HepG2 (cell line): ENCODE data around the gene ATP1A1. TPM values are rescaled to one million over a fixed set of nuclear protein-coding genes. Genes with fewer than 3 reads are reported as not detected.

Experiments used
- ATAC-seq: fragments of 200-7000 bp; cut with Tn5 transposase; 3 replicates; pipeline ENCODE4 v1.9.1; 2020; ENCODE audit warnings: mild to moderate bottlenecking, moderate library complexity
- BruUV-seq: library from RNA; stranded (reverse); fragments of 400-500 nt; replicated peaks from 2 replicates; lab custom pipeline; 2021; lab: Mats Ljungman, UMichigan
- CTCF ChIA-PET: fragments of 300-600 bp; formaldehyde crosslinking; extraction: SDS; loops from one replicate; lab custom pipeline; 2021; ENCODE audit warnings: low total read pairs, inconsistent platforms, low intra/inter-chr PET ratio; lab: Yijun Ruan, JAX
- POLR2A ChIA-PET: fragments of 350-600 bp; sonication (Branson Sonifier 250); formaldehyde crosslinking; loops from one replicate; lab custom pipeline; 2020; ENCODE audit warnings: antibody characterized with exemption, inconsistent platforms; lab: Yijun Ruan, JAX
- DNase-seq: peaks from one replicate; pipeline ENCODE4 v3.0.0-alpha.2; 2015; ENCODE audit warnings: low spot score
- FAIRE-seq: peaks from 3 replicates; lab custom pipeline; 2011; peaks lifted over from hg19 to GRCh38; lab: Jason Lieb, UNC
- H2AFZ ChIP-seq: one replicate; pipeline ENCODE4 v1.6.1; 2011; ENCODE audit warnings: low read length, inconsistent platforms
- H3K27ac ChIP-seq: fragments of 300-600 bp; 3 replicates; pipeline ENCODE4 v1.8.0; 2011; ENCODE audit warnings: mixed run types, mild to moderate bottlenecking, mixed read lengths, low read length, inconsistent platforms; ENCODE audit not compliant: insufficient read depth; ENCODE audit errors: extremely low read length
- H3K27me3 ChIP-seq, 2 experiments: fragments of 200-600 bp in 1 of 2; 2 replicates in 1 of 2; 3 replicates in 1 of 2; pipeline versions ENCODE4 v1.6.0 to v1.8.0; 2011; ENCODE audit warnings: low read length in 2 of 2, mild to moderate bottlenecking in 2 of 2, moderate library complexity in 2 of 2, inconsistent platforms in 1 of 2; ENCODE audit not compliant: insufficient read depth in 2 of 2, control insufficient read depth in 1 of 2
- H3K36me3 ChIP-seq, 2 experiments: fragments of 200-600 bp in 1 of 2; replicated peaks in 1 of 2; 2 replicates in 1 of 2; 3 replicates in 1 of 2; pipeline versions ENCODE4 v1.5.1 to v1.8.0; 2011; ENCODE audit warnings: low read length in 2 of 2, inconsistent platforms in 1 of 2; ENCODE audit not compliant: insufficient read depth in 2 of 2, control insufficient read depth in 1 of 2
- H3K4me1 ChIP-seq: 2 replicates; pipeline ENCODE4 v1.5.1; 2012; ENCODE audit warnings: low read length, inconsistent platforms; ENCODE audit not compliant: insufficient read depth
- H3K4me2 ChIP-seq: 2 replicates; pipeline ENCODE4 v1.6.0; 2011; ENCODE audit warnings: low read depth, low read length, inconsistent platforms
- H3K4me3 ChIP-seq, 3 experiments: fragments of 200-600 bp in 1 of 3; sonication (generic), shearing (Covaris generic) in 1 of 3; replicated peaks in 1 of 3; 2 replicates each; pipeline ENCODE4 v1.5.1; 2011 to 2016; ENCODE audit warnings: low read length in 3 of 3, inconsistent platforms in 2 of 3, low read depth in 2 of 3, mild to moderate bottlenecking in 2 of 3, control low read depth in 1 of 3, mixed read lengths in 1 of 3; ENCODE audit not compliant: insufficient read depth in 1 of 3
- H3K79me2 ChIP-seq: one replicate; pipeline ENCODE4 v1.6.1; 2011; ENCODE audit warnings: low read length, inconsistent platforms; ENCODE audit not compliant: insufficient read depth
- H3K9ac ChIP-seq: 2 replicates; pipeline ENCODE4 v1.6.0; 2011; ENCODE audit warnings: mild to moderate bottlenecking, low read depth, low read length, inconsistent platforms; ENCODE audit not compliant: insufficient read depth
- H3K9me3 ChIP-seq: 2 replicates; pipeline ENCODE4 v1.5.1; 2012; ENCODE audit warnings: mild to moderate bottlenecking, low read length
- H4K20me1 ChIP-seq: 2 replicates; pipeline ENCODE4 v1.6.0; 2011; ENCODE audit warnings: inconsistent platforms, mild to moderate bottlenecking, low read length, moderate library complexity; ENCODE audit not compliant: insufficient read depth
- EHMT2 ChIP-seq: fragments of 200-600 bp; sonication (generic); IDR thresholded peaks from 2 replicates; pipeline ENCODE4 v1.7.0; 2017; ENCODE audit warnings: antibody characterized with exemption, low read depth, low read length, borderline replicate concordance
- ERF ChIP-seq: IDR thresholded peaks from 2 replicates; pipeline ENCODE4 v1.6.1; 2018; ENCODE audit warnings: missing biosample characterization, missing genetic modification reagents
- IKZF4 ChIP-seq: sonication (generic); formaldehyde crosslinking; IDR thresholded peaks from 2 replicates; pipeline ENCODE4 v1.5.1; 2020; ENCODE audit warnings: borderline replicate concordance, mild to moderate bottlenecking, low read depth, missing genetic modification reagents; ENCODE audit errors: not compliant biosample characterization
- ISL2 ChIP-seq: sonication (generic); formaldehyde crosslinking; IDR thresholded peaks from 2 replicates; pipeline ENCODE4 v1.5.0; 2020; ENCODE audit warnings: missing genetic modification reagents
- KLF15 ChIP-seq: sonication (generic); formaldehyde crosslinking; IDR thresholded peaks from 2 replicates; pipeline ENCODE4 v1.8.1; 2023; ENCODE audit warnings: borderline replicate concordance, mild to moderate bottlenecking, inconsistent platforms, missing genetic modification reagents, mixed read lengths
- NCOA2 ChIP-seq: sonication (generic); formaldehyde crosslinking; IDR thresholded peaks from 2 replicates; pipeline ENCODE4 v1.8.0; 2022; ENCODE audit warnings: inconsistent platforms
- NFYC ChIP-seq: IDR thresholded peaks from 2 replicates; pipeline ENCODE4 v1.6.1; 2016; ENCODE audit warnings: missing genetic modification reagents, missing compliant biosample characterization
- ZNF562 ChIP-seq: sonication (generic); formaldehyde crosslinking; IDR thresholded peaks from 2 replicates; pipeline ENCODE4 v1.8.0; 2022; ENCODE audit warnings: missing genetic modification reagents, borderline replicate concordance
- ZNF7 ChIP-seq: IDR thresholded peaks from 2 replicates; pipeline ENCODE4 v1.6.1; 2016; ENCODE audit warnings: missing biosample characterization, missing genetic modification reagents
- ZNF879 ChIP-seq: sonication (generic); formaldehyde crosslinking; IDR thresholded peaks from 2 replicates; pipeline ENCODE4 v1.8.1; 2023; ENCODE audit warnings: missing genetic modification reagents
- WGBS: methylation state at CpG from one replicate; pipeline ENCODE4 v1.1.6; 2017; ENCODE audit warnings: low lambda C conversion rate; 5-methylcytosine and 5-hydroxymethylcytosine counted together
- in situ Hi-C: cut with HindIII; loops from 2 replicates; pipeline ENCODE4 v1.10.0; 2017; ENCODE audit warnings: low pct_unique_long_range_greater_than_20kb; ENCODE audit not compliant: extremely low pct_ligation_motif_present
- intact Hi-C: fragments of 100-400 bp; cut with micrococcal nuclease; formaldehyde crosslinking; loops from one replicate; pipeline ENCODE4 v1.10.0; 2022; ENCODE audit not compliant: unreplicated experiment
- polyA plus RNA-seq, 8 experiments: library from polyadenylated mRNA; depleted of rRNA in 3 of 8; stranded (reverse) in 7 of 8; unstranded in 1 of 8; fragments of >200 nt; fragmentation: Illumina TruSeq in 4 of 8; extraction: Trizol in 4 of 8; gene quantifications; 2 replicates each; pipeline versions ENCODE4 v1.2.1 to v1.2.3, GENCODE V29; 2011 to 2016; ENCODE audit warnings: low read depth in 4 of 8, missing spikeins in 1 of 8, mixed read lengths in 1 of 8; ENCODE audit not compliant: insufficient read depth in 1 of 8
- total RNA-seq, 5 experiments: library from RNA; depleted of rRNA; stranded (reverse); fragments of >200 nt; fragmentation: Illumina TruSeq; extraction: Trizol; gene quantifications; 2 replicates each; pipeline ENCODE4 v1.2.3, GENCODE V29; 2016; ENCODE audit warnings: low read depth in 1 of 5

The ATP1A1 gene
- total and polyA plus RNA-seq, 2 of the 13 experiments (the other 11 are each of a cell fraction or from before 2014, with no cell fraction given), result 280 to 705 TPM

GRCh38 chr1:116365857-116366256 is 7.2 kb upstream of the ATP1A1 start:
- no peak for ATAC-seq
- FAIRE-seq, result no peak
- no peak overlapping the region for H3K4me3 ChIP-seq
- ChIA-PET CTCF (no interaction called here), POLR2A (no interaction called here)
- peaks cover 35% of the 10 kb centered on the region for H3K4me1 ChIP-seq
- no peak for DNase-seq
- H3K4me2 ChIP-seq, result no peak overlapping the region
- no peak overlapping the region for H3K9ac ChIP-seq
- H2AFZ ChIP-seq, result no peak overlapping the region
- no peaks in the 10 kb centered on the region for H3K9me3 ChIP-seq
- intact Hi-C loops, result no loop called here
- no peaks in the 10 kb centered on the region for H3K79me2 ChIP-seq
- BruUV-seq, result no TSS peak
- in situ Hi-C loops, result no loop called here
- H3K36me3 ChIP-seq, result no peaks in the 10 kb centered on the region
- no peaks in the 10 kb centered on the region for H4K20me1 ChIP-seq
- no peak overlapping the region for H3K27ac ChIP-seq
- TF ChIP-seq NFYC, result no peak
- no peak for TF ChIP-seq EHMT2
- no peak for TF ChIP-seq ERF (CRISPR knock-in tag)
- no peak for TF ChIP-seq ZNF879 (CRISPR knock-in tag)
- no peak for TF ChIP-seq ZNF7 (CRISPR knock-in tag)
- no peak for TF ChIP-seq ISL2 (CRISPR knock-in tag)
- no peak for TF ChIP-seq NCOA2 (CRISPR knock-in tag)
- TF ChIP-seq IKZF4 (CRISPR knock-in tag), result no peak
- TF ChIP-seq ZNF562 (CRISPR knock-in tag), result no peak
- TF ChIP-seq KLF15 (CRISPR knock-in tag), result no peak
- 42% methylated on average over 5 of the region's 5 CpGs for WGBS
- peaks cover 2 to 14% of the 10 kb centered on the region in 2 experiments; a peak in 2 of 5 replicates for H3K27me3 ChIP-seq
